ENCODE data around the gene KIZ.
A peak's percentile ranks its signal among the peaks of the same experiment; 100 is the strongest.

KIZ gene

GRCh38 chr20:21180248-21180647, 54.4 kb downstream of the KIZ start:
- no peak for DNase-seq

GRCh38 chr20:21181028-21181427, 55.1 kb downstream of the KIZ start:
- DNase-seq = no peak

- no peak for DNase-seq
Measured at GRCh38 chr20:21182832-21183563, 57.1 kb downstream of the KIZ start.

GRCh38 chr20:21183722-21184121, 57.8 kb downstream of the KIZ start:
- DNase-seq = no peak

- no peak for DNase-seq
Measured at GRCh38 chr20:21184819-21185218, 58.9 kb downstream of the KIZ start.

- no peak for DNase-seq
Measured at GRCh38 chr20:21185849-21186248, 60.0 kb downstream of the KIZ start.

- DNase-seq = peak; percentile 39
Measured at GRCh38 chr20:21189761-21190523, 64.1 kb downstream of the KIZ start.

- no peak for DNase-seq
Measured at GRCh38 chr20:21190869-21191268, 65.0 kb downstream of the KIZ start.

GRCh38 chr20:21191839-21192238, 66.0 kb downstream of the KIZ start:
- DNase-seq = no peak

GRCh38 chr20:21202259-21202658, 76.4 kb downstream of the KIZ start:
- DNase-seq = no peak

- no peak for DNase-seq
Measured at GRCh38 chr20:21203088-21203656, 77.3 kb downstream of the KIZ start.

GRCh38 chr20:21206584-21206983, 80.7 kb downstream of the KIZ start:
- no peak for DNase-seq

GRCh38 chr20:21208999-21209398, 83.1 kb downstream of the KIZ start:
- no peak for DNase-seq

GRCh38 chr20:21209668-21210067, 83.8 kb downstream of the KIZ start:
- DNase-seq = no peak

GRCh38 chr20:21213691-21214090, 87.8 kb downstream of the KIZ start:
- DNase-seq = no peak

- no peak for DNase-seq
Measured at GRCh38 chr20:21214431-21214830, 88.5 kb downstream of the KIZ start.

GRCh38 chr20:21219686-21220085, 93.8 kb downstream of the KIZ start:
- no peak for DNase-seq

GRCh38 chr20:21224217-21224616, 98.3 kb downstream of the KIZ start:
- DNase-seq = no peak

GRCh38 chr20:21225215-21225947, 99.5 kb downstream of the KIZ start:
- DNase-seq = no peak

- no peak for DNase-seq
Measured at GRCh38 chr20:21228511-21228910, 102.6 kb downstream of the KIZ start.

- DNase-seq = no peak
Measured at GRCh38 chr20:21229163-21229562, 103.3 kb downstream of the KIZ start.

- DNase-seq = no peak
Measured at GRCh38 chr20:21230220-21230619, 104.3 kb downstream of the KIZ start.

- no peak for DNase-seq
Measured at GRCh38 chr20:21230686-21231085, 104.8 kb downstream of the KIZ start.

All from NCI-H774 (cell line).